T-helper 2 cell treated with Interferon-gamma antibody and Interleukin-4, amounts not matched to agents 100 ng/mL and 5 ng/mL, for 36 hours (primary cell): ENCODE results near the gene PKHD1. TPM values are rescaled to one million over a fixed set of nuclear protein-coding genes. Genes with fewer than 3 reads are reported as not detected.
"Not testable (repeated sequence)": the region's sequence is repeated elsewhere in the genome, so short reads cannot be mapped to it uniquely, and the experiment has no call there.

Experiments
- intact Hi-C: fragments of 100-400 bp; cut with micrococcal nuclease; formaldehyde crosslinking; loops from one replicate; pipeline ENCODE4 v1.15.1; 2023
- total RNA-seq: library from RNA; stranded (reverse); gene quantifications from 2 replicates; pipeline ENCODE4 v1.2.3, GENCODE V29; 2022

The PKHD1 gene
- total RNA-seq, 1 donor from 2014 or later: not detected

DNA sequence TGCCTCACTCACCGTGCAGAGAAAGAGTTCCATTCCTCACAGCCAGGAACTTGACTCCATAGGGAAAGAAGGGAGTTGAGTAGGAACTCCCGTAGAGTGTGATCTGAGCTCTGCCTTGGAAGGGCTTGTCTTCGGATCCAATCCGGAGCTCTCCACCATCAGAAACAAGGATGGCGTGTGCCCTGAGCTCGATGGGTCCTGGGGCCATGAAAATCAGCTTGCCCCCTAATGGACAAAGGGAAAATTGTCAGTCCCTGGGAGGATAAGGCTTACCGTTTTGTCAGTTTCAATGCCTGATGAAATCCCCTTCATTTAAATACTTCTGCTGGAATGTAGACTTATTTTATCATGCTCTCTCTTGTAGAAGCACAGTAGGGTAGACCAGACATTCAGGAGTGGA is 153.3 kb downstream of the PKHD1 start:
- intact Hi-C loops: no loop called here

DNA sequence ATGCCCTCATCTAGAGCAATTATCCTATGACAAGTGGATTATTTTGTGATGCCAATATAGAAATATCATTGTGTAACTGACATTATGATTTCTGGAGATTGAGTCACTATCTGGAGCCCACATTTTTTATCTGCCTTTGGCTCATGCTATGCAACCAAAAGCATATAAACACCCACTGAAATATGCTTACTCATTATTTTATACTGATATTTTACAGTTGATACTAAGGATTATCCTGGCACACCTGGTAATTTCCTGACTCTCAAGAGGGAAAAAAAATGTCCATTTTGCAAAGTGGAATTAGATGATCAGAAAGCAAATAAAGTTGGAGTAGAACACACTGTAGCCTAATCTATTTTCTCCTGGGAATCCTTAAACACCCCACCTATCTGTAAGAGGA is 154.5 kb downstream of the PKHD1 start:
- intact Hi-C loops: no loop called here

DNA sequence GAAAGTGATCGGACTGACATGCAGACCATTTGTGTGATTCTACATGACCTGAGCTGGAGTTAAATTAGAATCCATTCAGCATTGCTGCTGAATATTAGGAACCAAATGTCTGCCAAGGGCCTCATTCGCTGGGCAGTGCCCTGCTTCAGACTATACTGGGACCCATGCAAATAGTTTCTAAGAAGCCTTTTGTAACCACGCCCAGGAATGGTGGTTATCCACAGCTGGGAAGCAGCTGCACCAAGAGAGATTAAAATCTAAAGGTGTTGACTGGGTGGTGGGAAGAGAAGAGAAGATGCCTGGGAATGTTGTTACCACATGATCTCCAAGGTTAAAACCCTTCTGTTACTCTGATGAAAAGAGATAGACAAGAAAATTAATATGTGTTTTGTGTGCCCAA is 156.8 kb downstream of the PKHD1 start:
- intact Hi-C loops: no loop called here

DNA sequence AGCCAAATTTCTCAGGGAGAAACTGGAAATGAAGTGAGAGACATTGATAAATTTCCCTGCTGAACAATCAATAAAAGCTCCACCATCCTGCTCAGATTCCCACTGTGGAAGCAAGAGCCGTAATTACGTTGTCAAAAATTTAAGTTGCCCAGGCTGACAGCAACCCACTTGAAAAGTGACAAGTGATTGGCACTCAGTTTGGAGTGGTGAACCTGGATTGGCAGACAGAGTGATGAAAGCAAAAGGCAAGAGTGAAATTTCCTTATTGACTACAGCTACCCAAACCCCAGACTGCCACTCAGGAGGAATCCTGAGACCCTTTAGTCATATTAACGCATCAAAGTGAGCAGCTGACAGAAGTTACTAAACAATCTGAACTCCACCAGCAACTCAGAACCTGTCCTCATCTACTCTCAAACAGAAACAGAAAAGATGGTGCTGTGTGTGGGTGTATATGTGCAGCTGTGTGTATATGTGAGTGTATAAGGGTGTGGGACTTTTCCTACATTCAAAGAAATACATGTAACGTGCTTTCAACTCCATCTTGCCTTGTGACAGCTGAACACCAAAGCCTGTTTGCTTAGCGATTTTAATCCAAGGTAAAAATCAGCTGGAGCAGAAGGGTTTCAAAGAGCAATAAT is 157.4 kb downstream of the PKHD1 start:
- intact Hi-C loops: no loop called here

DNA sequence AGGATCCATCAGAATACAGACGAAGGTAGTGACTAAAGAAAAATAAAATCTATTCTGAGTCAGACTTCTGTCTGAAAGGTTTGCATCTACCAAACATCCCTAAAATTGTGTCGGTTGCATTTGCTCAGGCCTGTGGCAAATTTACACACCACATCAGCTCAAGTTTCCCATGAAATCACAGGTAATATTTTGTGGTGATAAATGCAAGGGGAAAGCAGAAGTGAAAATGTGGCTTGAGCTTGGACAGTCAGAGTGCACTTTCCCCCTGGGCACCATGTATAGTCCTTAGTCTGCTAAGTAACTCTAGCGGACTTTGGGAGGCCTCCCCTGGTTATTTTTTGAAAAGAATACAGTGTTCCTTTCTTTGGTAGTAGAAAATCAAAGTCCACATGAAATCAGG is 159.1 kb downstream of the PKHD1 start:
- intact Hi-C loops: no loop called here

DNA sequence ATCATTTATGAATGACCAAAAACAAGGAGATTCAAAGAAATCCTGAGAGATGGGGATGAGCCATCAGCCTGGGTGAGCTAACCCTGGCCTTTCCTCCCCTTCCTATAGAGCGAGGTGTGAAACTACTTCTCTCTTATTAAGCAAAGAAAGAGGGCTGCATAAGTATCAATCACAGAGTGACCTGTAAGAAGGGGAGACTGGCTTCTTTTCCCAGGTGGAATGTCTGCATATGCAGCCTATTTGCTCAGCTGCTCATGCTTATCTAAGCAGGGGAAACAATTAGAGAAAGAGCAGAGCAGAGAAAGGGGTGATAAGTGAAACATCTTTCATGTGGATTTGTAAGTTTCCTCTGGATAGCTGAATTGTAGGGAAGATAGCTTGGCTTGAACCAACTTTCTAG is 160.0 kb downstream of the PKHD1 start:
- intact Hi-C loops: no loop called here

DNA sequence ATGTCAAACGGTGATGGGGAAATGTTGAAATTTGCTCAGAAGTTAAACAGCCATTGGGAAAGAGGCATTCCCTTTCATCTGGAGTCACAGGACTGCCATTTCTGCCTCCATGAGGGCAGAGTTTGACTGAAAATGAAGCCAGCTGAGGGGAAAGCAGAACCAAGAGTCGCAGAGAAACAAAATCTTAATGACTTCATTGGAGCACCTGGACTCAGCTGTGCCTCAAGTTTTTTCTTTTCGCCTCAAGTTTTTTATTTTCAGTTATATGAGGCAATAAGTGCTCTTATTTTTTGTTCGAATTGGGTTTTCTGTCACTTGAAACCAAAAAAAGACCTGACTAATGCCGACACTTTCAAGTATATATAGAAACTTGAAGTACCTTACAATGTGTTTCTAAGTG is 161.3 kb downstream of the PKHD1 start:
- intact Hi-C loops: no loop called here

DNA sequence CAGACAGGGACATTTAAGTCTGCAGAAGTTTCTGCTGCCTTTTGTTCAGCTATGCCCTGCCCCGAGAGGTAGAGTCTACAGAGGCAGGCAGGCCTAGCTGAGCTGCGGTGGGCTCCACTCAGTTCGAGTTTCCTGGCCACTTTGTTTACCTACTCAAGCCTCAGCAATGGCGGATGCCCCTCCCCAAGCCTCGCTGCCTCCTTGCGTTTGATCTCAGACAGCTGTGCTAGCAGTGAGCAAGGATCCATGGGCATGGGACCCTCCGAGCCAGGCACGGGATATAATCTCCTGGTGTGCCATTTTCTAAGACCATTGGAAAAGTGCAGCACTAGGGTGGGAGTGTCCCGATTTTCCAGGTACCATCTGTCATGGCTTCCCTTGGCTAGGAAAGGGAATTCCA is 164.9 kb downstream of the PKHD1 start:
- intact Hi-C loops: not testable (repeated sequence)

DNA sequence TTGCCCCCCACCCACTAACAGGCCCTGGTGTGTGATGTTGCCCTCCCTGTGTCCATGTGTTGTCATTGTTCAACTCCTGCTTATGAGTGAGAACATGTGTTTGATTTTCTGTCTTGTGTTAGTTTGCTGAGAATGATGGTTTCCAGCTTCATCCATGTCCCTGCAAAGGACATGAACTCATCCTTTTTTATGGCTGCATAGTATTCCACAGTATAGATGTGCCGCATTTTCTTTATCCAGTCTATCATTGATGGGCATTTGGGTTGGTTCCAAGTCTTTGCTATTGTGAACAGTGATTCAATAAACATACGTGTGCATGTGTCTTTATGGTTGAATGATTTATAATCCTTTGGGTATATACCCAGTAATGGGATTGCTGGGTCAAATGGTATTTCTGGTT is 169.1 kb downstream of the PKHD1 start:
- intact Hi-C loops: not testable (repeated sequence)

DNA sequence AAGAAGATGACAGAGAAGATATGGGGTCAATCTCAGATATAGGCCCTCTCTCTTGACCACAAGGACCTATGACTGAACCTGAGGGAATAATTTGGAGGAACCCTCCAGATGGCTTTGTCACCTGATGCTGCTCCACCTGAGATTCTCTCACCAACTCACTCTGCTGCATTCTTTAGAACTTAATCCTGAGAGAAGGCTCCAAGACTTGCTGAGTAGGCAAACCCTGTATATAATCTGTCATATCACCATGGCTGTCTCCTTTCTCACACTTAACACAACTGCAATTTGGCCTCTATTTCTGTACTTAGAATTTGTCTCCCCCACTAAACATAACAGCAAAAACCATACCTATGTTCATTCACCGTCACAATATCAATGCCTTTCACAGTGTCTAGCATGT is 172.3 kb downstream of the PKHD1 start:
- intact Hi-C loops: no loop called here

DNA sequence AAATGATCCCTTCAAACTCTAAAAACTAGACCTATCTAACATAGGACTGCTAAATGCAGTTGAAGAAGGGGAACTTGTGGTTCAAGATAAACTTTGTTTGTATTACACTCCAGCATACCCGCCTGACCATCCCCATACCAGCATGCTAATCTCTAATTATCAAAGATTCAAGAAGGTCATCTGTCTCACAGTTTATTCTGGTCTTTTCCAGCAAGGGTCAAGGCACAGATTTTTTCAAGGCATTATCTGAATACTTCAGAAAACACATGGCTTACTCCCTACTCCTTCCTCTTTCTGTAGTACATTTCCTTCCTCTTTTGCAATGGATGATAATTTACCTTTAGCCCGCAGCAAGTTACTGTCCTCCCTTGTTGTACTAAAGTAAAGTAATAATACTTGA is 174.1 kb downstream of the PKHD1 start:
- intact Hi-C loops: no loop called here

DNA sequence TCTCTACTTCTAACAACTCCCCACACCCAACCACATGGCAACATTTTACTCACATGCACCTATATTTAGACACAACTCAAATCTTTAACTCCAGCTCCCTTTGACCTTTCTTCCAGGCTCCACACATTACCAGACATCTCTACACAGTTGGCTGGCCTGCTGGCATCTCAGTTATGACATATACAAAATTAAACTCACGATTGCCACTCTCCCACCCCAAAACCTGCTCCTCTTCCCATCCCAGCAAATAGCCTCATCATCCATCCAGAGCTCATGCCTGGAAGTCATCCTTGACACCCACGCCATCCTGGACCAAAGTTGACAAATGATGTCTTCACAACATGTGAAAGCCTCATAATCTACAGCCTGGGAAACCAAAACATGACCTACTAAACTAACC is 176.6 kb downstream of the PKHD1 start:
- intact Hi-C loops: no loop called here

DNA sequence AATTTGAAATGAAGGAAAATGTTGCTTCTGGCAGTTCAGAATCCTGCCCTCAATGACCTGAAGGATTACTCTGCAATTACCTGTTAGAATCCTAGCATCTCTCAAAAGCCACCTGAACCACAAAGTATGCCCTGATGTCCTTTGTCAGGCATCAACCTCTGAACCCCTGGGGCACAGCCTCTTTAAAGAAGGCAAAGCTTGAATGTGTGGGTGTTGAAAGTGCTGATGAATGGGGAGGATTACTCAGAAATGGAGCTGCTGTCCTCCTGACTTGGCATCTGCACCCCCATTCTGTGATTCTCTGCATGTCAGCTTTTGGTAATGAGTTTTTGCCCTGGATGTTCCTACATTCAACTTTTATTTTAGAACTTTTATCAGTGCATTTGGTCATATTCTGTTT is 179.2 kb downstream of the PKHD1 start:
- intact Hi-C loops: no loop called here

DNA sequence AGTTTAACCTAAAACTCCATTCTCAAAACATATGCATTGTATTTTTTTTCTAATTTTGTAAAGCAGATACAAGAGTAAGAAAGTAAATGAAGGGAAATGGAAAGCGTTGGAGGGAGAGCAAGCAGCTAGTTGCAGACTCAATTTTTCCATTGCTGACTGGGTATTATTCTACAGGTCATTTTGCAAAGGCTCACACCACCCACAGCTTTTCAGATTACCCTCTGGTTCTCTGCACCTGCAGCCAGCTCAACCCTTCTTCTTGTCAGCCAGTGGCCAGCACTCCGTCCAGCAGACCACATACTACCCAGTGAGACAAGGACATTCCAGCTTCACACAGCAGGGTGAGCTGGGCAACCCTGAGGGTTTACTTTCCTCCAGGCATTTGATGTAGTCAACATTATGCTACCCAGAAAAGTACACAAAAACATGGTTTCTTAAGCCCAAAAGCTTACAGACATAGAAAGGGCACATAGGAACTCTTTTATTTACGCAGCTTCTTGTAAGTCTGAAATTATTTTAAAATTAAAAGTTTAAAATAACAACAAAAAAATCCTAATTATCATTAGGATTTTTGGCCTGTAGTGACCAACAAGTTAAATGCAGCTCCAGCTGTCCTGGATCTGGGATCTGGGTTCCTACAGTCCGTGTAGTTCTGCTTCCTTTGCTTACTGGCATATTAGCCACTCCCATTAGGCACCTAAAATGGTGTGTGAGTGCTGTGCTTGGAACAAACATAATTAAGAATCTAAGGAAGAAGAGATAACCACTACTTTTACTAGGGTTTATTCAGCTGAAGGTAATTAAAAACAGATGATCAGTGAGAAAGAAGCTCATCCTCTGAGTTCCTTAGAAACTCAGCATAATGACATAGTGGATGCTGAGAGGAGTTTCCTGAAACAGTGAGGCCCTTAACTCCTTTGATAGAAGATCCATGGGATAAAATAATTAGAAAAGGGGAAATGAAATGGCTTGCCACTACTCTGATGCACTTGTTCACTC is 185.3 kb downstream of the PKHD1 start:
- intact Hi-C loops: no loop called here

DNA sequence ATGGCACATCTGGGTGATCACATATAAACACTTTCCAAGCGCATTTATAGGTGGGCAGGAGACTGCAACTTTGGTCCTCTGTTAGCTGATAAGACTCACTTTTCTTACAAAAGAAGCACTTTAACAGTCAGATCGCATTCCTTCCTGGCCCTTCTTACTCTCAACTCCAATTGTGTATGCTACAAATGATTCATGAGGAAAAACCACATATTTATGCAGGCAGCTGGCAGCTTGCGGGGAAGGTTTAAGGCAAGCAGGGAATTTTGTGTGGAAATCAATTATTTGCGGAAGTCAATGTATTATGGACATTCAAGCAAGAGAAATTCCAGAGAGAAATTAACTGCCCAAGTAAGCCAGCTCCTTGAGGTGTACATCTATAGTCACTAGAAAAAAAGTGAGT is 194.0 kb downstream of the PKHD1 start:
- intact Hi-C loops: no loop called here

DNA sequence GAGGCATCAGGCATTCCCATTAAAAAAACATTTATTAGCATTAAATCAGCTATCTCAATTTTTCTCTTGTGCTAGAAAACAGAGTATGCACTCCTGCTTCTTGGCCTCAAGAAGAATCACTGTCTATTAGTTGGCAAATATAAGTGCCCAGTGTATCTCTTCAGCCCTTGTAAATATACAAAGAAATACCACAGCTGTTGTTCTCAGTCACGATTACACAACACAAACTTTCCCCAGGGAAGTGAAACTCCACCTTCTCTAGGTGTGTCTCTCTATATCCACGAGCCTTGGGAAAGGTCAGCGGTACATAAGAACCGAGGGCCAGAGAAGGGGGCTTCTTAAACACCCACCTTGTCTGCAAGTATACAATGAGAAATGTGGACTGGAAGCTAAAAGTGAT is 194.7 kb downstream of the PKHD1 start:
- intact Hi-C loops: no loop called here

DNA sequence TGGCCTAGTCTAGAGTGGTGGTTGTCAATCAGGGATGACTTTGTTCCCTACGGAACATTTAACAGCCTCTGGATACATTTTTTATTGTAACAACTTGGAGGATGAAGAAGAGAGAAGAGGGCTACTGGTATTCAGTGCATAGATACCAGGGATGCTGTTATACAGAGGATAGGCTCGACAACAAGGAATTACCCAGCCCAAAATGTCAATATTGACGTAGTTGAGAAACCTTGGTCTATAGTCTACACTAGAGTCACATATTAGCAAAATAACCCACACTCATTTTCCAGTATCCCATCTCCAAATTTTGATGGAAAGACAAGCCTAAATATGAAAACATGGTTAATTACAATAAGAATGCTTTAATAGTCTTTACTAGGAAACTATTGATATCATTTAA is 195.1 kb downstream of the PKHD1 start:
- intact Hi-C loops: no loop called here

DNA sequence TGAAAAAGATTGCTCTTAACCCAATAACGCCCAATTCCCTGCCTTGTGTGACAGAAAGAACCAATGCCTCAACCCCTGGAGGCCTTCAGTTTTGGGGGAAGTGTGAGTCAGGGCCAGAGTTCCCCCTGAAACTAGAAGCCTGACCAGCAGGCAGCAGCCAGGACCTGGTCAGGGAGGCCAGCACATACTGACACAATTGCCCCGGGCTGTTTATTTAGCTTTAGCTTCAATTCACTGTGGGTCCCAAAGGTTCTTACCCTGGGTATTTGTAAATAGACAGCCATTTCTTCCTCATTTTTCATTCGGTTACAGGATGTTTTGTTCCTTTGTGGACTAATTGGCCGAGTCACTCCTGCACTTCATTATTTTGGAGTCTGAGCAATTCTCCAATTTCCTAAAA is 195.6 kb downstream of the PKHD1 start:
- intact Hi-C loops: no loop called here

DNA sequence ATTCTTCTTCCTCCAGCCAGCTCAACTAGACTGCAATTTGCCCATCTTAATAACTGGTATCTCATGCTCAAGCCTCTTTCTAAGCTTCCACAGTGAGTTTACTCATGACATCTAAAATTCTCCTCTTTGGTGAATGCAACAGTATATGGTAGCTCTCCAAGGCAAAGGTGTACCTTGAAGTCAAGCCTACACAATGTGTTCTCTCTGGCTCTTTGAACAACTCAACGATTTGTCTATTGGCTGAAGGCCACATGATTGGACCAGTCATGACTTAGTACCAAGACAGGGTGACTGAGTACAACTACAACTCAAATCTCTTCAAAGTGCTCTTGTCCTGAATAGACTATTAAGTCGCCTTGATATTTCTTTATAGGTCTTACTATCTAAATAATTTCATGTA is 199.6 kb downstream of the PKHD1 start:
- intact Hi-C loops: no loop called here

DNA sequence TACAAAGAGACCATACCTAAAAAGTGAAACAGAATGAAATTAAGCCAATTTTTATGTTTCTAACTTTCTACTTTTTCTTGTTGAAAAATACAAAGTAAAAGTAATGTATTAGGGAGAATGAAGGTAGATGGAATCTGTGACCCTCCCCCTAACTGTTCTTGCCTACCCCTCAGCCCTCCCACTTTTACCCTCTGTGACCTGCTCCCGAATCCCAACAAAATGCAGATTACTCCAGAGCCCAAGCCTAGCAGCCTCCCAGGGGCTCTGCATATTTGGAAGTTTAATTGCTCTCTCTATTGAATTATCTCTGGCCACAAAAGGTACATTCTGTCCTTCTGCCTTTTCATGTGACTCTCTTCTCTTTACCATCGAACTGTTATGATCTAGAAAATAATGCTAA is 201.5 kb downstream of the PKHD1 start:
- intact Hi-C loops: no loop called here

DNA sequence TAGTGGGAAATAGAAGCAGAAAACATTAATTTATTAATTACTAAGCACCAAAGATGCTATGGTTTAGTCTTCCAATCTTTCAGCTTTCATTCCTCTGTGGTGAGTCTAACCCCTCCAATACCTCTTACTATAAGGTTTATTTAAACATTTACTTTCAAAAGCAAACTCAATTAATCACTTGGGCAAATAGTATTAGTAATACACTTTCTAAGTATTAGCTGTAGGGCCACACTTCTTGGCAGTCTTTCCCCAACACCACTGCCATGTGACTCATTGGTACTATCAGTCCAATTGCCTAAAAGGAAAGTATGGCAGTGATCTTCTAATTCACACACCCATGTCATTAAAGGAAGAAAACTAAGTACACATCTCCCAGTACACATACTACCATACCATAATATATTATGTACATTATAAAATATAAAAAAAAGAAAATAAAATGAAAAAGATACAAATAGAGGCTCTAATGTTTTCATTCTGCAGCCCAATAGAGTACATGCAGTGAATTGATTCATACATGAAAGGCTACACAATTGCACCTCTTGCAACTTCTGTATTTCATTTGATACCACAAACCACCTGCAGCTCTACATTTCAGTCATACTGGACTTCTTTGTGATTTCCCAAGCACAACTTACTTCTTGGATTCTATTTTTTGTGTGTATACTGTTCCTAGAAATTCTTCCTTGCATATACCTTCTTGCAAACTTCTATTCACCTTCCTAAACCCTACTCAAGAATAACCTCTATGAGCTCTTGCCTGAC is 218.6 kb downstream of the PKHD1 start:
- intact Hi-C loops: no loop called here

DNA sequence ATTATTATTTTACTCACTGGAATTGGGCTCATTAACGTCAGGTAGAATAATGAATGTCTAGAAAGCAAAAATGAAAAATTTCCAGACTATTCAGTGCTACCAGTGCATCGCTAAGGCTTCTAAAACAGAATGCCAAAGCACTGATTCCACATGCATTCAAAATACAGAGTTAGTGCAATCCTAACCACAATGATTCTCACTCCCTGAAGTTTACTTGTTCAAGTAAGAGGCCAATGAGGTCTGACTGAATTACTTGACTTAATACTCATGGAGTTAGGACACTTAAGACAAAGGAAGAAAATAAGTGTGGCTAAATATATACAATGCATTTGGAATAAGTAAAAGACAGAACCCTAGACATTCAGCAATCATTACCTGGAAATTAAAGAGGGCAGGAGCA is 220.5 kb downstream of the PKHD1 start:
- intact Hi-C loops: no loop called here
